ENCODE measurements around the gene HOXA5.
A peak's percentile ranks its signal among the peaks of the same experiment; 100 is the strongest.

The HOXA5 gene

DNA sequence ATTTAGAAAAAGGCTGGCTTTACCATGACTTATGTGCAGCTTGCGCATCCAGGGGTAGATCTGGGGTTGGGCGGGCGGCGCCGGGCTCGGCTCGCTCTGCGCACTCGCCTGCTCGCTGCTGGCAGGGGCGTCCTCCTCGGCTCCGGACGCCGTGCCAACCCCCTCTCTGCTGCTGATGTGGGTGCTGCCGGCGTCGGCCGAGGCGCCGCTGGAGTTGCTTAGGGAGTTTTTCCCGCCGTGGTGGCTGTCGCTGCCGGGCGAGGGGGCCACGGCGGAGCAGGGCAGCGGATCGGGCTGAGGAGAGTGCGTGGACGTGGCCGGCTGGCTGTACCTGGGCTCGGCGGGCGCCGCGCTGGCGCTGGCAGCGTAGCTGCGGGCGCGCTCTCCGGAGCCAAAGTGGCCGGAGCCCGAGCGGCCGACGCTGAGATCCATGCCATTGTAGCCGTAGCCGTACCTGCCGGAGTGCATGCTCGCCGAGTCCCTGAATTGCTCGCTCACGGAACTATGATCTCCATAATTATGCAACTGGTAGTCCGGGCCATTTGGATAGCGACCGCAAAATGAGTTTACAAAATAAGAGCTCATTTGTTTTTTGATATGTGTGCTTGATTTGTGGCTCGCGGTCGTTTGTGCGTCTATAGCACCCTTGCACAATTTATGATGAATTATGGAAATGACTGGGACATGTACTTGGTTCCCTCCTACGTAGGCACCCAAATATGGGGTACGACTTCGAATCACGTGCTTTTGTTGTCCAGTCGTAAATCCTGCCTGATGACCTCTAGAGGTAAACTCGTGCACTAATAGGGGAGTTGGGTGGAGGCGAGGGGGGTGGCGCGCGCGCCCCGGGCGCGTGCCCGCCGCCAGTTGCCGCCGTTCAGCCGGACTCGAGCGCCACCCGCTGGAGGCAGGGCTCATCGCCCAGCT, at the start of gene HOXA5:
Gene HOXA5, minus strand, starts transcription at position 659 of the 927 bp plus-strand sequence. Its CDS starts 74 bp downstream, at position 585.
- DNase-seq (ENCODE audit: low read depth) = no peak

DNA sequence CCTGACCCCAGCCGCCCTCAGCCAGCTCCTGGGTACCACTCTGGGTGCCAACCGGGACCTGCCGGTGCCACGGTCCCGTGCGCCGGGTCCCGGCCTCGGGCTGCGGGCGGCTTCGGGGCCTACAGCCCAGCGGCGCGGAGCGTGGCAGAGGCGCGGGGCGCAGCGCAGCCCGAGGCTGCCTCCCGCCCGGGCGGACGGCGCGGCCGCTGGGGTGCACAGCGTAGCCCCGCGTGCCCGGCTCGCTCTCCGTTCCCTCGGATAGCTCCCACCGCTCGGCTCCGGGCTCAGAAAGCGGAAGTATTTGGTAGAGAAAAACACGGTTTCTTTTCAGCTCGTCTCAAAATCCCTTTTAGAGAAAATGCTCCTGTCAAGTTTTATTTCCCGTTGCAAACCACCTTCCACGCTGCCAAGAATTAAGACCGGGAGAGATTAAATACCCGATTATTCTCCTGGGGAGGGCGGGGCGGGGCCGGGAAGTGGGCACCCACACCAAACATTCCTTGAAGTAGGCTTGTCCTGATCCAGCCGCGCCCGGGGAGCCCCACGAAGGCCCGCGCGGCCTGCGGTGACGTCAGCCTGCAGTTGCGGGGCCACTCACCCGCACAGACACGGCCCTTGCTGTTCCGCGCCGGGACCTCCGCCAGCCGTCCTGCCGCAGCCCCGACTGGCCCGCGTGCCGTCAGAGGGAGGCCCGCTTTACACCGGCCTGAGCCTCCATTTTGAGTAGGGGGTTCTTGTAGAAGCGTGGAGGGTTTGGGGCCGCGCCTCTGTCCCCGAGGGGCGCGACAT, 49.3 kb upstream of the HOXA5 start:
- no peak for DNase-seq (ENCODE audit: low read depth)

GRCh38 chr7:27191833-27192545, 48.5 kb upstream of the HOXA5 start:
- no peak for DNase-seq (ENCODE audit: low read depth)

DNA sequence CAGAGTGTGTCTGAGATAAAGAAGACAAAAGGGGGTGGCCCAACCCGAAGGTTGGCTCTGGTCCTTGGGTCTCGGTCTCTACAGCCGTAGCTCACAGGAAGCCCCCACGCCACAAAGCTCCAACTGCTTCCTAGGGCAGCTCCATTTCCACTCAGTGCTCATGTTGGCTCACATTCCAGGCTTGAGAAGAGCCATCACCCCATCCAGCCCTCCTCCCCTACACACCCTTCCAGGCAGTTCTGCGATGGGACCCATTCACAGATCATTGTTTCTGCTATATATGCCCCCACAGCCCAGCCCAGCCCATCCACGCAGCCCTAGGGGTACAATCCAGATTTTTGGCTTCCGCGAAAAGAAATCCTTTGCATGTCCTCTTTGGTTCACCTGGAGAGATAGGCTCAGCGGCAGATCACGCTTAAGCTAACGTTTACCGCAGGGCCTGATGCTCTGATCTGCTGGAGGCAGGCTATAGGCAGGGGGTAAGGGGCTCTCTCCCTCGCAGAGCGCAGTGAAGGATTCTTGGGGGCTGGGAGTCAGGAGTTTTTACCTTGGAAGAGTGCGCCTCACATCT, 47.8 kb upstream of the HOXA5 start:
- no peak for DNase-seq (ENCODE audit: low read depth)

GRCh38 chr7:27189997-27190748, 46.7 kb upstream of the HOXA5 start:
- DNase-seq (ENCODE audit: low read depth) = no peak

DNA sequence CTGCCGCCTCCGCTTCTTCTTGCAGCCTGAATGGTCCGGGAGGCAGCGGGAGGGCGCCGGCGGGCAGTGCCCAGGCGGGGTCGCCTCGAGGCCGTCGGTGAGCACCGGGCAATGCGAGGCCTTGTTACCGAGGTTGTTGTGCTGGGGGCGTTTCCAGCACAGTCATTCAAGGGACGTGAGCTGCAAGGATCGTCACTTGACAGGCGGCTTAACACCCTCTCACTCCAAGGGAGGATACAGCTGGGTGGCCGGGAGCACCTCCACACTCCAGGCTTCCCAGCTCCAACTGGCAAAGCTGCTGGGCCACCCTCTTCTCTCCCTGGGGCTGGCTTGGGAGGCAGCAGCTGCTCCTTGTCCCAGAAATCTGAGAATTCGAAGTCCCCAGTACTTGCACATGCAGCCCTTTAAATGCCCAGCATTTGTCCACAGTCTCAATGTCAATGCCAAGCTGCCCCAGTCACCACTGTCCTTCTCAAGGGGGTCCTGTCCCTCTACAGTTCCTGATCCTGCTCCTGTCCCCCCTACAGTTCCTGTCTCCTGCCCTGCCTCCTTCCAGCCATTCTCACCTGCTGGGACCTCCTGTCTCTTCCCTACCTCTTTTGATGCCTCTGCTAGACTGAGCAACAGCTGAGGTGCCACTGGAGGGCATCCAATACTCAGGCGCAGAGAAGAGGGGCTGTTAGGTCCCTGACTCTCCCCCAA, 46.0 kb upstream of the HOXA5 start:
- DNase-seq (ENCODE audit: low read depth) = no peak

- no peak for DNase-seq (ENCODE audit: low read depth)
Measured at GRCh38 chr7:27188386-27189294, 45.2 kb upstream of the HOXA5 start.

GRCh38 chr7:27187475-27188385, 44.2 kb upstream of the HOXA5 start:
- DNase-seq (ENCODE audit: low read depth) = no peak

- DNase-seq (ENCODE audit: low read depth) = no peak
Measured at GRCh38 chr7:27186668-27187474, 43.4 kb upstream of the HOXA5 start.

- DNase-seq (ENCODE audit: low read depth) = no peak
Measured at GRCh38 chr7:27185854-27186667, 42.6 kb upstream of the HOXA5 start.

DNA sequence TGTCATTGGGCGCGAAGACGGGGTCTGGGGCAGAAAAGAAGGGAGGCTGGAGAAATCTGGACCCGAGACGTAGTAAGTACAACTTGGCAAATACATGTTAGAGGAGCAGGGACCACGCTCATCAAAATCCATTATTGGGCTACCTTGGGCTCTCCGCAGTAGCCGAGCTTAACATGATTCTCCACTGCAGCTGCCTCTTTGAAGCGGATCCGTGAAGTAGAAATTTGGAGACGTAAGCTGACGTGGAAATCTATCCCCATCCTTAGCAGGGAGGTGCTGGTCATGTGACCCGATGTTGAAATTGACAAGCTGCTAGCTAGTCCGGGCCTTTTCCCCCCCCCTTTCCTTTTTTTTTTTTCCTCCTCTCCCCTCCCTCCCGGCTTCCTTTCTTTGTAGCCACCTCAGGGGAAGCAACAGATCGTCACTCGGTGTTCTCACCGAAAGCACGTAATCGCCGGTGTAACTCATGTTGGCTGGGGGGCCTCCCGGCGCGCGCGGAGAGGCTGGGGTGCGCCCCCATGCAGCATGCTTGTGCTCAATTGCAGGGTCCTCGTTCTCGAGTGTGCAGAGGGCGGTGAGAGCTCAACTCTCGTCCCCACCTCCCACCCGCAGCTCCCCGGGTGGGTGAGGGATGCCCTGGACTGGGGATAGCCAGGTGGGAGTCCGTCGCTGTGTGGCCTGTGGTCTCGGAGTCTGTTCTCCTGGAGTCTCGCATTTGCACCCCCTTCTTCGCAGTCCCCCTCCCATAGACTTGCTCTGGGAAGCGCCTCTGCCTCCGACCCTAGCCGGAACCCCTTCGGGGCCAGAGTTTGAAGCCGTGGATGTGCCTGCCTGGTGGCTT, 41.8 kb upstream of the HOXA5 start, which contains the start of gene HOXA11:
Gene HOXA11, minus strand, starts transcription at position 220 of the 841 bp plus-strand sequence. Its CDS starts 88 bp downstream, at position 132.
- DNase-seq (ENCODE audit: low read depth) = no peak

- peak; percentile 10 for DNase-seq (ENCODE audit: low read depth)
Measured at GRCh38 chr7:27184337-27185012, 41.0 kb upstream of the HOXA5 start.

- DNase-seq (ENCODE audit: low read depth) = no peak
Measured at GRCh38 chr7:27183682-27184336, 40.3 kb upstream of the HOXA5 start.

GRCh38 chr7:27182861-27183681, 39.6 kb upstream of the HOXA5 start:
- no peak for DNase-seq (ENCODE audit: low read depth)

All from fibroblast of gingiva (primary cell).